WTC11 (cell line): ENCODE data around the gene IDH3G. TPM values are rescaled to one million over a fixed set of nuclear protein-coding genes. Genes with fewer than 3 reads are reported as not detected.

ENCODE experiments used
- ATAC-seq: fragments of 200-7000 bp; cut with Tn5 transposase; 2 replicates; pipeline ENCODE4 v1.10.0; 2021; ENCODE audit warnings: mild to moderate bottlenecking, moderate library complexity
- CTCF ChIA-PET: fragments of 300-600 bp; sonication (Branson Sonifier 250); formaldehyde crosslinking; loops from one replicate; lab custom pipeline; 2021; ENCODE audit warnings: antibody characterized with exemption; lab: Charles Lee
- POLR2A ChIA-PET: fragments of 350-600 bp; sonication (Branson Sonifier 250); formaldehyde crosslinking; loops from one replicate; lab custom pipeline; 2021; ENCODE audit warnings: antibody characterized with exemption; lab: Charles Lee
- DNase-seq: peaks from one replicate; pipeline ENCODE4 v3.0.0; 2021; ENCODE audit warnings: low spot score
- H3K27ac Mint-ChIP-seq: 2 replicates; pipeline ENCODE4 v1.8.0; 2021; ENCODE audit warnings: mixed read lengths
- H3K27me3 Mint-ChIP-seq: 2 replicates; pipeline ENCODE4 v1.8.0; 2021; ENCODE audit warnings: low read depth, mild to moderate bottlenecking, moderate library complexity, mixed read lengths
- H3K36me3 Mint-ChIP-seq: 2 replicates; pipeline ENCODE4 v1.8.0; 2021; ENCODE audit warnings: mixed read lengths
- H3K4me1 Mint-ChIP-seq: 2 replicates; pipeline ENCODE4 v1.8.0; 2022; ENCODE audit warnings: mixed read lengths
- H3K4me3 Mint-ChIP-seq: 2 replicates; pipeline ENCODE4 v1.8.0; 2021; ENCODE audit warnings: mild to moderate bottlenecking, moderate library complexity, mixed read lengths
- H3K9me3 Mint-ChIP-seq: 2 replicates; pipeline ENCODE4 v1.8.0; 2021; ENCODE audit warnings: mixed read lengths
- AFF4 ChIP-seq: sonication (generic); formaldehyde crosslinking; IDR thresholded peaks from 2 replicates; pipeline ENCODE4 v1.8.1; 2023; ENCODE audit warnings: mild to moderate bottlenecking, missing genetic modification reagents, borderline replicate concordance
- ATF1 ChIP-seq: sonication (generic); formaldehyde crosslinking; IDR thresholded peaks from 2 replicates; pipeline ENCODE4 v1.8.1; 2023; ENCODE audit warnings: mild to moderate bottlenecking, moderate library complexity, missing genetic modification reagents
- CDX4 ChIP-seq: fragments of 250-450 bp; sonication (Bioruptor Pico); IDR thresholded peaks from 2 replicates; pipeline ENCODE4 v1.9.0; 2021; ENCODE audit warnings: moderate library complexity, mild to moderate bottlenecking, inconsistent platforms, borderline replicate concordance
- CREB1 ChIP-seq: sonication (generic); formaldehyde crosslinking; IDR thresholded peaks from 2 replicates; pipeline ENCODE4 v1.8.0; 2023; ENCODE audit warnings: mild to moderate bottlenecking, missing genetic modification reagents
- E2F1 ChIP-seq: sonication (generic); formaldehyde crosslinking; IDR thresholded peaks from 2 replicates; pipeline ENCODE4 v1.8.0; 2022; ENCODE audit warnings: mild to moderate bottlenecking, missing genetic modification reagents
- EMX1 ChIP-seq: fragments of 250-450 bp; sonication (Bioruptor Pico); IDR thresholded peaks from 2 replicates; pipeline ENCODE4 v1.8.0; 2021; ENCODE audit warnings: mild to moderate bottlenecking
- FOXK1 ChIP-seq: sonication (generic); formaldehyde crosslinking; IDR thresholded peaks from 2 replicates; pipeline ENCODE4 v1.8.0; 2022; ENCODE audit warnings: mild to moderate bottlenecking, moderate library complexity, missing genetic modification reagents
- GRHL2 ChIP-seq: fragments of 250-450 bp; sonication (Bioruptor Pico); IDR thresholded peaks from 2 replicates; pipeline ENCODE4 v1.8.0; 2022; ENCODE audit warnings: mild to moderate bottlenecking, moderate library complexity; ENCODE audit not compliant: insufficient replicate concordance, severe bottlenecking
- HMGXB4 ChIP-seq: sonication (generic); formaldehyde crosslinking; IDR thresholded peaks from 2 replicates; pipeline ENCODE4 v1.8.1; 2023; ENCODE audit warnings: mild to moderate bottlenecking, moderate library complexity, missing genetic modification reagents
- NFYB ChIP-seq: sonication (generic); formaldehyde crosslinking; conservative IDR thresholded peaks from 2 replicates; pipeline ENCODE4 v1.8.0; 2022; ENCODE audit warnings: low read depth, missing genetic modification reagents
- NR3C1 ChIP-seq: sonication (generic); formaldehyde crosslinking; conservative IDR thresholded peaks from 2 replicates; pipeline ENCODE4 v1.8.1; 2023; ENCODE audit warnings: low read depth, mild to moderate bottlenecking, missing genetic modification reagents
- PRDM15 ChIP-seq: sonication (generic); formaldehyde crosslinking; IDR thresholded peaks from 2 replicates; pipeline ENCODE4 v1.8.0; 2022; ENCODE audit warnings: missing genetic modification reagents
- RORB ChIP-seq: fragments of 250-450 bp; sonication (Bioruptor Pico); IDR thresholded peaks from 2 replicates; pipeline ENCODE4 v1.9.0; 2021; ENCODE audit warnings: mild to moderate bottlenecking
- TCF7 ChIP-seq: sonication (generic); formaldehyde crosslinking; IDR thresholded peaks from 2 replicates; pipeline ENCODE4 v1.8.0; 2022; ENCODE audit warnings: mild to moderate bottlenecking, low read depth, missing genetic modification reagents, moderate library complexity
- TEAD1 ChIP-seq: sonication (generic); formaldehyde crosslinking; IDR thresholded peaks from 2 replicates; pipeline ENCODE4 v1.8.0; 2022; ENCODE audit warnings: mild to moderate bottlenecking, missing genetic modification reagents
- TEAD4 ChIP-seq: sonication (generic); formaldehyde crosslinking; IDR thresholded peaks from 2 replicates; pipeline ENCODE4 v1.8.0; 2022; ENCODE audit warnings: mild to moderate bottlenecking, missing genetic modification reagents
- ZNF121 ChIP-seq: sonication (generic); formaldehyde crosslinking; IDR thresholded peaks from 2 replicates; pipeline ENCODE4 v1.8.0; 2023; ENCODE audit warnings: missing genetic modification reagents
- ZNF232 ChIP-seq: sonication (generic); formaldehyde crosslinking; IDR thresholded peaks from 2 replicates; pipeline ENCODE4 v1.8.0; 2022; ENCODE audit warnings: mild to moderate bottlenecking, missing genetic modification reagents
- ZNF317 ChIP-seq: sonication (generic); formaldehyde crosslinking; IDR thresholded peaks from 2 replicates; pipeline ENCODE4 v1.8.1; 2023; ENCODE audit warnings: low read depth, mild to moderate bottlenecking, moderate library complexity, missing genetic modification reagents, borderline replicate concordance
- total RNA-seq: library from RNA; stranded (reverse); gene quantifications from 3 replicates; pipeline ENCODE4 v1.2.3, GENCODE V29; 2021

The IDH3G gene
- total RNA-seq, 1 experiment from 2014 or later = 52.4 TPM

GRCh38 chrX:153783378-153784013 lies 10.7 kb downstream of the IDH3G start:
- no peak for TF ChIP-seq ATF1 (CRISPR knock-in tag)
- TF ChIP-seq TCF7 (CRISPR knock-in tag) = no peak
- no peak for TF ChIP-seq PRDM15 (CRISPR knock-in tag)
- TF ChIP-seq NFYB = no peak
- TF ChIP-seq ZNF317 = no peak
- no peak for TF ChIP-seq E2F1 (CRISPR knock-in tag)
- TF ChIP-seq HMGXB4 (CRISPR knock-in tag) = no peak
- TF ChIP-seq TEAD1 (CRISPR knock-in tag) = no peak
- no peak for TF ChIP-seq ZNF232 (CRISPR knock-in tag)
- no peak for TF ChIP-seq GRHL2 (CRISPR knock-in tag)
- no peak for TF ChIP-seq NR3C1 (CRISPR knock-in tag)
- no peak for TF ChIP-seq TEAD4 (CRISPR knock-in tag)
- no peak for TF ChIP-seq AFF4 (CRISPR knock-in tag)
- TF ChIP-seq FOXK1 (CRISPR knock-in tag) = no peak
- TF ChIP-seq ZNF121 (CRISPR knock-in tag) = no peak
- TF ChIP-seq RORB = no peak
- no peak for TF ChIP-seq EMX1 (CRISPR knock-in tag)
- no peak for TF ChIP-seq CREB1
- TF ChIP-seq CDX4 (CRISPR knock-in tag) = no peak
- ChIA-PET POLR2A (no interaction called here), CTCF (no interaction called here)
- no peak overlapping the region for H3K27ac Mint-ChIP-seq
- no peak overlapping the region for H3K4me3 Mint-ChIP-seq
- DNase-seq (no peak), ATAC-seq (no peak)
- peaks cover 3% of the 10 kb centered on the region for H3K36me3 Mint-ChIP-seq
- H3K27me3 Mint-ChIP-seq = no peaks in the 10 kb centered on the region
- no peaks in the 10 kb centered on the region for H3K9me3 Mint-ChIP-seq
- H3K4me1 Mint-ChIP-seq = no peaks in the 10 kb centered on the region; the same call in 1 of the 2 replicates
